Trophoblast cell (in vitro differentiated cells and primary cell): ENCODE measurements around the gene EFNA3.
A peak's percentile ranks its signal among the peaks of the same experiment; 100 is the strongest.

Experiments
- DNase-seq, 2 donors: peaks; one replicate each; pipeline ENCODE4 v3.0.0-alpha.2; 2016
- H2AFZ ChIP-seq: 2 replicates; pipeline ENCODE4 v1.6.1; 2013; ENCODE audit warnings: low read length, moderate library complexity, mild to moderate bottlenecking; ENCODE audit not compliant: insufficient read depth, poor library complexity
- H2AK5ac ChIP-seq: 2 replicates; pipeline ENCODE4 v1.6.1; 2013; ENCODE audit warnings: mild to moderate bottlenecking, low read length
- H2BK120ac ChIP-seq: 2 replicates; pipeline ENCODE4 v1.6.1; 2013; ENCODE audit warnings: low read length, mild to moderate bottlenecking, moderate library complexity; ENCODE audit not compliant: insufficient read depth, poor library complexity
- H2BK12ac ChIP-seq: 2 replicates; pipeline ENCODE4 v1.6.1; 2013; ENCODE audit warnings: mild to moderate bottlenecking, low read length, moderate library complexity
- H2BK5ac ChIP-seq: 2 replicates; pipeline ENCODE4 v1.6.1; 2013; ENCODE audit warnings: low read length, low read depth, moderate library complexity, mild to moderate bottlenecking; ENCODE audit not compliant: poor library complexity
- H3K14ac ChIP-seq: 2 replicates; pipeline ENCODE4 v1.6.1; 2013; ENCODE audit warnings: mild to moderate bottlenecking, low read length
- H3K18ac ChIP-seq: 2 replicates; pipeline ENCODE4 v1.6.1; 2013; ENCODE audit warnings: mild to moderate bottlenecking, low read length
- H3K23ac ChIP-seq: 2 replicates; pipeline ENCODE4 v1.6.1; 2013; ENCODE audit warnings: low read length
- H3K27ac ChIP-seq: 2 replicates; pipeline ENCODE4 v1.5.1; 2013; ENCODE audit warnings: low read depth, mild to moderate bottlenecking, inconsistent platforms, low read length, moderate library complexity
- H3K27me3 ChIP-seq: 2 replicates; pipeline ENCODE4 v1.6.1; 2013; ENCODE audit warnings: inconsistent platforms, mild to moderate bottlenecking, low read length, moderate library complexity; ENCODE audit not compliant: insufficient read depth
- H3K36me3 ChIP-seq, 2 experiments: 1 replicate in 1 of 2; 2 replicates in 1 of 2; pipeline ENCODE4 v1.6.1; 2013; ENCODE audit warnings: low read length in 2 of 2, mild to moderate bottlenecking in 2 of 2, moderate library complexity in 1 of 2; ENCODE audit not compliant: insufficient read depth in 2 of 2, control insufficient read depth in 1 of 2
- H3K4ac ChIP-seq: 2 replicates; pipeline ENCODE4 v1.6.1; 2013; ENCODE audit warnings: low read depth, mild to moderate bottlenecking, low read length, moderate library complexity
- H3K4me1 ChIP-seq, 2 experiments: 1 replicate in 1 of 2; 2 replicates in 1 of 2; pipeline ENCODE4 v1.6.1; 2013; ENCODE audit warnings: low read length in 2 of 2, mild to moderate bottlenecking in 2 of 2, moderate library complexity in 1 of 2; ENCODE audit not compliant: insufficient read depth in 2 of 2, control insufficient read depth in 1 of 2
- H3K4me2 ChIP-seq: 2 replicates; pipeline ENCODE4 v1.6.1; 2013; ENCODE audit warnings: inconsistent platforms, mild to moderate bottlenecking, low read length, moderate library complexity
- H3K4me3 ChIP-seq: 2 replicates; pipeline ENCODE4 v1.5.1; 2013; ENCODE audit warnings: mild to moderate bottlenecking, low read depth, low read length, inconsistent platforms
- H3K79me1 ChIP-seq: one replicate; pipeline ENCODE4 v1.6.1; 2013; ENCODE audit warnings: low read length
- H3K79me2 ChIP-seq: 2 replicates; pipeline ENCODE4 v1.6.1; 2013; ENCODE audit warnings: low read length, mild to moderate bottlenecking; ENCODE audit not compliant: control insufficient read depth, insufficient read depth, poor library complexity
- H3K9ac ChIP-seq: 2 replicates; pipeline ENCODE4 v1.6.1; 2013; ENCODE audit warnings: mild to moderate bottlenecking, low read length
- H3K9me3 ChIP-seq: 2 replicates; pipeline ENCODE4 v1.6.1; 2013; ENCODE audit warnings: low read depth, mild to moderate bottlenecking, control low read depth, inconsistent platforms, low read length; ENCODE audit not compliant: insufficient read depth
- H4K12ac ChIP-seq: 2 replicates; pipeline ENCODE4 v1.6.1; 2013; ENCODE audit warnings: low read depth, mild to moderate bottlenecking, low read length, moderate library complexity
- H4K8ac ChIP-seq: 2 replicates; pipeline ENCODE4 v1.6.1; 2013; ENCODE audit warnings: low read depth, mild to moderate bottlenecking, low read length, moderate library complexity
- H4K91ac ChIP-seq: one replicate; pipeline ENCODE4 v1.6.1; 2013; ENCODE audit warnings: low read depth, mild to moderate bottlenecking, low read length, moderate library complexity
- WGBS: extraction: QIAGEN DNeasy Blood & Tissue Kit; methylation state at CpG from one replicate; pipeline ENCODE4 v1.1.7; 2013; ENCODE audit warnings: missing lambda C conversion rate; ENCODE audit not compliant: insufficient read length, insufficient coverage; ENCODE audit errors: extremely low coverage; 5-methylcytosine and 5-hydroxymethylcytosine counted together

EFNA3 gene

DNA sequence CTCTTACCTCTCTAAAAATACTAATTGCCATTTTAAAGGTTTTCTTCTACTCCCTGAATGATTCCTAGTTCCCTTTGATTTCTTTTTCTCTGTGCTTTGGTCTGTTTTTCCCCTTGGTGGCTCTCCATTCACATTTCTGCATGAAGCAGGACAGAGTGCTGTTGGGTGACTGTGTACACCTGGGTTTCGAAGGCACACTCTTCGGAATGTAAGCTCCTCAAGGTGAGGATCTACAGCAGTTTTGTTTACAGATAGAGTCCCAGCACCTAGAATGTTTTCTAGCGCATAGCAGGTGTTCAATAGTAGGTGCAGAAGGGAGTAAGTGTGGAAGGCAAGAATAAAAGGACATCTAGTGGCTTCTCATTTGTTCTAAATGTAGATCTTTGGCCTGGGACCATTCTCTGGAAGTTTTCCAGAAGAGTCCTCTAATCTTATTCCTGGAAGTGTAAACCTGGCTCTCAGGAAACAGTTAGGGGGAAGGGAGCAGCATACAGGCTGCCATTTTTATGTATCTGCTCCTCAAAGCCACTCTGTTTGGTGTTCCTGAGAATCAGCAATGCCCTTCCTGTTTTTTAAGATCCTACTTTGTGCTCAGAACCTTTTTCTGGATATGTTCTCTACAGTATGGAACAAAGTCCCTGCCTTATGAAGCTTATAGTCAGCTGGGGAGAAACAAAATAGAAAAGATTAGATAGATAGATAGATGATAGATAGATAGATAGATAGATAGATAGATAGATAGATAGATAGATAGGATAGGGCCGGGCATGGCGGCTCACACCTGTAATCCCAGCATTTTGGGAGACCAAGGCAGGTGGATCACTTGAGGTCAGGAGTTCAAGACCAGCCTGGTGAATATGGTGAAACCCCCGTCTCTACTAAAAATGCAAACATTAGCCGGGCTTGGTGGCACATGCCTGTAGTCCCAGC is 26.2 kb downstream of the EFNA3 start:
- Histone ChIP-seq H2BK5ac (no peak overlapping the region), H3K14ac (no peak overlapping the region), H3K27ac (no peak overlapping the region), H2AFZ (no peak overlapping the region), H2BK12ac (no peak overlapping the region), H3K4me2 (no peak overlapping the region), H3K9ac (no peak overlapping the region), H3K27me3 (no peaks in the 10 kb centered on the region), H3K79me2 (no peaks in the 10 kb centered on the region), H3K23ac (no peak overlapping the region), H4K12ac (no peak overlapping the region), H3K4me1 (peaks cover 0 to 3% of the 10 kb centered on the region in 2 experiments), H3K18ac (no peak overlapping the region), H3K36me3 (no peaks in the 10 kb centered on the region), H3K4me3 (no peak overlapping the region), H2BK120ac (no peak overlapping the region), H4K8ac (no peak overlapping the region), H3K4ac (no peak overlapping the region), H3K79me1 (no peaks in the 10 kb centered on the region), H2AK5ac (no peak overlapping the region), H3K9me3 (no peaks in the 10 kb centered on the region), H4K91ac (no peak overlapping the region)
- no CpG with 5 or more reads among the region's 7 CpGs for WGBS
- DNase-seq = no peak

DNA sequence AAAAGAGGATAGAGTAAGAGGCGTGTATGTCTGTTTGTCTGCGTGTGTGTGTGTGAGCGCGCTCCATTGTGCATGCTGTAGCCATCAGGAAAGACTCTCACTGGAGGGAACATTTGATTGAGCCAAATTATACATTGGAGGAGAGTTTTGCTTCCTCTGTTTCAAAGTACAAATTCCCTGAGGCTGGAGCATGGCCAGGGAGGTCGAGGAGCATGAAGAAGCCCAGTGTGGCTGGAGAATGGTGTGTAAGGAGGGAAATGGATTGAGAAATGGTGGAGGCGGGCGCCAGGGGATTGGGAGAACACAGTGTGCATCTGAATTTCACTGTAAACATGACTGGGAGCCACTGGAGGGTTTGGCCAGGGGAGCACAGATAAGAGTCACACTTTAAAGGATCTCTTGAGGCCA is 27.0 kb downstream of the EFNA3 start:
- Histone ChIP-seq H3K14ac (no peak overlapping the region), H4K91ac (no peak overlapping the region), H3K36me3 (no peaks in the 10 kb centered on the region), H4K8ac (no peak overlapping the region), H3K18ac (no peak overlapping the region), H3K4me3 (no peak overlapping the region), H3K27me3 (no peaks in the 10 kb centered on the region), H2BK5ac (no peak overlapping the region), H2BK120ac (no peak overlapping the region), H2AFZ (no peak overlapping the region), H3K4ac (no peak overlapping the region), H2AK5ac (no peak overlapping the region), H3K4me2 (no peak overlapping the region), H2BK12ac (no peak overlapping the region), H3K79me2 (no peaks in the 10 kb centered on the region), H4K12ac (no peak overlapping the region), H3K9me3 (no peaks in the 10 kb centered on the region), H3K23ac (no peak overlapping the region), H3K27ac (no peak overlapping the region), H3K4me1 (peaks cover 0 to 3% of the 10 kb centered on the region in 2 experiments), H3K79me1 (no peaks in the 10 kb centered on the region), H3K9ac (no peak overlapping the region)
- peak; percentile 97 to 98 for DNase-seq
- no CpG with 5 or more reads among the region's 7 CpGs for WGBS

GRCh38 chr1:155106862-155107261 is 28.2 kb downstream of the EFNA3 start:
- Histone ChIP-seq H3K4me2 (no peak overlapping the region), H3K9me3 (no peaks in the 10 kb centered on the region), H3K27me3 (no peaks in the 10 kb centered on the region), H2BK5ac (no peak overlapping the region), H3K23ac (no peak overlapping the region), H3K18ac (no peak overlapping the region), H2AK5ac (no peak overlapping the region), H4K8ac (no peak overlapping the region), H2AFZ (no peak overlapping the region), H4K12ac (no peak overlapping the region), H4K91ac (no peak overlapping the region), H3K9ac (no peak overlapping the region), H2BK120ac (no peak overlapping the region), H3K79me2 (no peaks in the 10 kb centered on the region), H3K79me1 (peaks cover 4% of the 10 kb centered on the region), H3K4me1 (peaks cover 5 to 8% of the 10 kb centered on the region in 2 experiments), H3K36me3 (no peaks in the 10 kb centered on the region), H3K27ac (no peak overlapping the region), H3K4ac (no peak overlapping the region), H3K14ac (no peak overlapping the region), H2BK12ac (no peak overlapping the region), H3K4me3 (no peak overlapping the region)
- DNase-seq = peak in 1 of 2 donors; percentile 27
- WGBS = no CpG with 5 or more reads among the region's 6 CpGs

GRCh38 chr1:155107309-155108264 is 28.9 kb downstream of the EFNA3 start:
- Histone ChIP-seq H3K4me2 (no peak overlapping the region), H3K23ac (no peak overlapping the region), H3K4me1 (peaks cover 8 to 13% of the 10 kb centered on the region in 2 experiments), H4K91ac (no peak overlapping the region), H3K36me3 (no peaks in the 10 kb centered on the region), H2BK5ac (no peak overlapping the region), H3K79me1 (peaks cover 8% of the 10 kb centered on the region), H2BK120ac (no peak overlapping the region), H2AK5ac (no peak overlapping the region), H4K8ac (no peak overlapping the region), H3K79me2 (peaks cover 2% of the 10 kb centered on the region), H3K4me3 (no peak overlapping the region), H2BK12ac (no peak overlapping the region), H3K14ac (no peak overlapping the region), H2AFZ (no peak overlapping the region), H3K18ac (no peak overlapping the region), H3K27me3 (no peaks in the 10 kb centered on the region), H4K12ac (no peak overlapping the region), H3K9me3 (no peaks in the 10 kb centered on the region), H3K27ac (no peak overlapping the region), H3K9ac (no peak overlapping the region), H3K4ac (no peak overlapping the region)
- no CpG with 5 or more reads among the region's 12 CpGs for WGBS
- no peak for DNase-seq
